Myocyte (in vitro differentiated cells): ENCODE measurements around the gene VEGFA. TPM values are rescaled to one million over a fixed set of nuclear protein-coding genes. Genes with fewer than 3 reads are reported as not detected.

Experiments used
- total RNA-seq: library from RNA; depleted of rRNA; stranded (reverse); fragments of >200 nt; gene quantifications from 2 replicates; pipeline ENCODE4 v1.2.3, GENCODE V29; 2014

VEGFA gene
- total RNA-seq, 1 donor from 2014 or later, result 57.0 TPM

Other genes with a start within 250 kb of the VEGFA start
- gene XPO5, start 194.2 kb upstream of the VEGFA start, total RNA-seq, result 33.4 and 34.1 TPM in 2 replicates
- gene POLH, start 194.0 kb upstream of the VEGFA start, total RNA-seq, result 21.8 and 26.7 TPM in 2 replicates
- 33.6 and 35.9 TPM in 2 replicates for gene GTPBP2, start 140.9 kb upstream of the VEGFA start, total RNA-seq
- gene MAD2L1BP, start 134.4 kb upstream of the VEGFA start, total RNA-seq, result 18.1 and 35.3 TPM in 2 replicates
- gene RSPH9, start 125.2 kb upstream of the VEGFA start, total RNA-seq, result not detected in 2 replicates
- gene MRPS18A, start 82.4 kb upstream of the VEGFA start, total RNA-seq, result 33.5 and 38.8 TPM in 2 replicates